ENCODE measurements around the gene HAUS5. TPM values are rescaled to one million over a fixed set of nuclear protein-coding genes. Genes with fewer than 3 reads are reported as not detected.
A peak's percentile ranks its signal among the peaks of the same experiment; 100 is the strongest.

Gene HAUS5
- total RNA-seq, 4 donors from 2014 or later = 4.0 to 7.3 (median 5.1) TPM

DNA sequence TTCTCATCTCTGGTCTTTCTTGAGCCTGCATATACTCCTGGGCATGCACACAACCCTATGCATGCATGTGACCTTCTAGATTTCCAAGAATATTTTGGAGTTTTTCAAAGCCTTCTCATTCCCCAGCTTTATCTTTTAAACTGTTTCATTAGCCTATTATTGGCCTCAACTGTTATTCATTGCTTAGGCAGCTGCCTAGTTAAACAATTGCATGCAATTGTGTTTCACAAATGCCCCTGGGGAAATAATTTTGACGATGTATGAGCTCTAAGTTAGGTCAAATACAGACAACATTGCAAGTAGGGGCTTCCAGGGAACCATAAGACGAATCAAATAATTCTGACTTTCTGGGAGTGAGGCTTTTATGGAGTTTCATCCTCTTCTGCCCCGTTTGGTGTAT is 51.4 kb downstream of the HAUS5 start:
- TF ChIP-seq, protein P1, sequence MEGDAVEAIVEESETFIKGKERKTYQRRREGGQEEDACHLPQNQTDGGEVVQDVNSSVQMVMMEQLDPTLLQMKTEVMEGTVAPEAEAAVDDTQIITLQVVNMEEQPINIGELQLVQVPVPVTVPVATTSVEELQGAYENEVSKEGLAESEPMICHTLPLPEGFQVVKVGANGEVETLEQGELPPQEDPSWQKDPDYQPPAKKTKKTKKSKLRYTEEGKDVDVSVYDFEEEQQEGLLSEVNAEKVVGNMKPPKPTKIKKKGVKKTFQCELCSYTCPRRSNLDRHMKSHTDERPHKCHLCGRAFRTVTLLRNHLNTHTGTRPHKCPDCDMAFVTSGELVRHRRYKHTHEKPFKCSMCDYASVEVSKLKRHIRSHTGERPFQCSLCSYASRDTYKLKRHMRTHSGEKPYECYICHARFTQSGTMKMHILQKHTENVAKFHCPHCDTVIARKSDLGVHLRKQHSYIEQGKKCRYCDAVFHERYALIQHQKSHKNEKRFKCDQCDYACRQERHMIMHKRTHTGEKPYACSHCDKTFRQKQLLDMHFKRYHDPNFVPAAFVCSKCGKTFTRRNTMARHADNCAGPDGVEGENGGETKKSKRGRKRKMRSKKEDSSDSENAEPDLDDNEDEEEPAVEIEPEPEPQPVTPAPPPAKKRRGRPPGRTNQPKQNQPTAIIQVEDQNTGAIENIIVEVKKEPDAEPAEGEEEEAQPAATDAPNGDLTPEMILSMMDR (IDR thresholded peaks at IDR 0.05) = no peak
- ATAC-seq (ENCODE audit: low FRiP score) (no peak), DNase-seq (ENCODE audit: low spot score) (no peak)

DNA sequence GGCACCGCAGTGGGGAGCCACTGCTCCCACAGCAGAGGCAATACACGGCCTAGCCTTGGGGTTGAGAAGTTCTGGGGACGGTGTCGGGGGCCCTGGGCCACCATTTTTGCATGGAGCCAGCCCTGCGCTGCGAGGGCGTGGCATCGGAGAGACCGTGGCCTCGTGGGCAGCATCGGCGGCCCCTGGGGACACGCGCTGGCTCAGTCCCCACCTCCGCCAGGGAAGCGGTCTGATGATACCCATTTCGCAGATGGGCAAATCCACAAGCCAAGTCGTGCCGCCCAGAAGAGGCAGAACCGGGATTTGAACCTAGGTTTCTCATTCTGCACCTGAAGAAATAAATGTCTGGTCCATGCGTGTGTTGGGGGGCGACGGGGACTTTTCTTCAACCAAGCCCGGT is 52.6 kb downstream of the HAUS5 start:
- DNase-seq (ENCODE audit: low spot score) (no peak), ATAC-seq (ENCODE audit: low FRiP score) (no peak)
- TF ChIP-seq, protein P1 (IDR thresholded peaks at IDR 0.05) = no peak

DNA sequence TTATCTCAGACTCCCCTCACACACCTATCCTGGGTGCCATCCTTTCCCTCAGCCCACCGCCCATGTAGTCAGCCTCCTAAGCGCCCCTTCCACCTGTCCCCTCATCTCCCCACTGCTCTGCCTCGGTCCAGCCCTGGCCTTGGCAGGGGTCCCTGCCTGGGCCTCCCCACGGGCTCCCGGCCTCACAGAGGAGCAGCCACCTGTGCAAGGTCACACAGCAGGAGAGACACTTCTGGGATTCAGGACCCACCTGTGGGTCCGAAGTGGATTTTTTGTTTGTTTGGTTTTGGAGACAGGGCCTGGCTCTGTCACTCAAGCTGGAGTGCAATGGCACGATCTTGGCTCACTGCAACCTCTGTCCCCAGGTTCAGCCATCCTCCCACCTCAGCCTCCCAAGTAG is 53.1 kb downstream of the HAUS5 start:
- no peak for DNase-seq (ENCODE audit: low spot score)
- TF ChIP-seq, protein P1 (IDR thresholded peaks at IDR 0.05) = no peak
- ATAC-seq (ENCODE audit: low FRiP score) = no peak

DNA sequence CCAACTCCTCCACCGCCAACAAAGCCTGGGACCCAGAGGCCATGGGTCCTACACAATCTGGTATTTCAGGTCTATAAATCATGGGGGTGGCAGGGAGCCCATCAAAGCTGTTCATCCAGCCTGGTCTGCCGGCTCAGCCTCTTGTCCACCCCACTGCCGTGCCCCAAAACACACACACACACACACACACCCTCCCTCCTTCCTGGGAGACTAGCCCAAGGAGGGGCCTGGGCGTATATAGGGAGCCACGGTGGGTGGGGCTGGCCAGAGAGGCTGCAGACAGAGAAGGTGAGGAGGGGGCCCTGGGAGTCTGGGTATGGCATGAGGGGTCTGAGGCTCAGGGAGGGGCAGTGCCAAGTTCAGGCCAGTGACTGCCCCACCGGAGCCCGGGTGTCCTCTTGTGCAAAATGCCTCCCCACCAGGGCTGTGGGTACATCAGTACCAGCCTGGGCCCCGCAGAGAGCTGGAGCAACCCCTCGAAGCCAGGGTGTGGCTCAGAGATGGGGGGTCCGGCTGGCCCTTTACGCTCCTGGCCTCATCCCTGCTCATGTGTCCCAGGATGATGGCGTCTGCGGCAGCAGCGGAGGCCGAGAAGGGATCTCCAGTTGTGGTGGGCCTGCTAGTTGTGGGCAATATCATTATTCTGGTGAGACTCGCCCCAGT is 53.8 kb downstream of the HAUS5 start, which contains the start of gene UPK1A:
Gene UPK1A, plus strand, starts transcription at position 267 of the 663 bp plus-strand sequence. Its CDS starts 296 bp downstream, at position 563.
- DNase-seq (ENCODE audit: low spot score) (no peak), ATAC-seq (ENCODE audit: low FRiP score) (peak; percentile 41)
- TF ChIP-seq, protein P1 (IDR thresholded peaks at IDR 0.05) = no peak

DNA sequence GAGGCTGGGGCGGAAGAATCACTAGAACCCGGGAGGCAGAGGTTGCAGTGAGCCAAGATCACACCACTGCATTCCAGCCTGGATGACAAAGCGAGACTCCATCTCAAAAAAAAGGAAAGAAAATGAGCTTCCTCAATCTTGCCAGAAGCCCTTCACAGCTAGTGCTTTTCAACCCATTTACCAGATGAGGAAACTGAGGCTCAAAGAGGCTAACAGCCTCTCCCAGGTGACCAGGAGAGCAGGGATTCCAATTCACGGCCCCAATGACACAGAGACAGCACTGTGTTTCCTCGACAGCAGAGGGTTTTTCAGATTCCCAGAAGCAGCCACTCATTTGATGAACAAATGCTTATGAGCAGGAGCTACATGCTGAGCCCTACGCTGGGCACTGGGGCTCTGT is 57.0 kb downstream of the HAUS5 start:
- no peak for ATAC-seq (ENCODE audit: low FRiP score)
- TF ChIP-seq, protein P1 (IDR thresholded peaks at IDR 0.05) = no peak
- no peak for DNase-seq (ENCODE audit: low spot score)

DNA sequence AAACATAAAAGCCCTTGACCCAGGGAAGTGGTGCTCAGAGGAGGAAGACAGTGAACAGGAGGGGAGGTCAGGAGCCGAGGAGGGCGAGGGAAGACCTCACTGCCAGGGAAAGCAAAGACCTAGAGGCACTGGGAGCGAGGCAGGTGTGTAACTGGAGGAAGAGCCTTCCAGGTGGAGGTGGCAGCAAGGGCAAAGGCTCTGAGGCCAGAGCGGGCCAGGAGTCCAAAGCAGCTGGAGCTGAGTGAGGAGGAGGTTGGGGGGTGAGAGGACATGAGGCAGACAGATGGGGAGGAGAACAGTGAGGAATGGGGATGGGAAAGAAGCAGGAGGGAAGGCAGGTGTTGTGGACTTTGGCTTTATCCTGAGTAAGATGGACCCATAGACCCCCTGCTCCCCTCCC is 57.4 kb downstream of the HAUS5 start:
- no peak for ATAC-seq (ENCODE audit: low FRiP score)

More for the DNA sequence above, 57.4 kb downstream of the HAUS5 start:
- DNase-seq (ENCODE audit: low spot score) = no peak
- TF ChIP-seq, protein P1 (IDR thresholded peaks at IDR 0.05) = no peak

All from omental fat pad (tissue), 4 donors.